Central memory CD8-positive, alpha-beta T cell (primary cell): ENCODE results near the gene ZNF423.

ENCODE experiments used
- ATAC-seq: fragments of 150-1000 bp; cut with Tn5 transposase; replicated peaks from 2 replicates; pipeline ENCODE4 v1.10.0; 2022; ENCODE audit warnings: mild to moderate bottlenecking, moderate FRiP score, moderate number of reproducible peaks; ENCODE audit not compliant: poor library complexity, severe bottlenecking; ENCODE audit errors: extremely low read depth
- DNase-seq, 2 donors: peaks; one replicate each; pipeline ENCODE4 v3.0.0; 2021; ENCODE audit warnings: low spot score in 2 of 2
- H3K27ac Mint-ChIP-seq: one replicate; pipeline ENCODE4 v1.8.0; 2022; ENCODE audit warnings: low read depth, mild to moderate bottlenecking, moderate library complexity, mixed read lengths
- H3K27me3 Mint-ChIP-seq: one replicate; pipeline ENCODE4 v1.8.0; 2022; ENCODE audit warnings: mixed read lengths
- H3K36me3 Mint-ChIP-seq: one replicate; pipeline ENCODE4 v1.8.0; 2022; ENCODE audit warnings: mild to moderate bottlenecking, moderate library complexity, mixed read lengths; ENCODE audit not compliant: insufficient read depth
- H3K4me1 Mint-ChIP-seq: one replicate; pipeline ENCODE4 v1.8.0; 2022; ENCODE audit warnings: mixed read lengths
- H3K4me3 Mint-ChIP-seq: one replicate; pipeline ENCODE4 v1.8.0; 2022; ENCODE audit warnings: mild to moderate bottlenecking, moderate library complexity, mixed read lengths
- H3K9me3 Mint-ChIP-seq: one replicate; pipeline ENCODE4 v1.8.0; 2022; ENCODE audit warnings: mixed read lengths

ZNF423 gene

GRCh38 chr16:49672753-49673152 lies 183.2 kb downstream of the ZNF423 start:
- no peak overlapping the region for H3K4me3 Mint-ChIP-seq
- DNase-seq = no peak
- no peak overlapping the region for H3K27ac Mint-ChIP-seq
- no peaks in the 10 kb centered on the region for H3K9me3 Mint-ChIP-seq
- H3K36me3 Mint-ChIP-seq = no peaks in the 10 kb centered on the region
- peaks cover 10% of the 10 kb centered on the region for H3K27me3 Mint-ChIP-seq
- ATAC-seq = no peak
- H3K4me1 Mint-ChIP-seq = no peaks in the 10 kb centered on the region

GRCh38 chr16:49671333-49671732 lies 184.6 kb downstream of the ZNF423 start:
- no peaks in the 10 kb centered on the region for H3K4me1 Mint-ChIP-seq
- peaks cover 15% of the 10 kb centered on the region for H3K27me3 Mint-ChIP-seq
- H3K36me3 Mint-ChIP-seq = no peaks in the 10 kb centered on the region
- DNase-seq = no peak
- H3K27ac Mint-ChIP-seq = no peak overlapping the region
- no peak for ATAC-seq
- H3K4me3 Mint-ChIP-seq = no peak overlapping the region
- H3K9me3 Mint-ChIP-seq = no peaks in the 10 kb centered on the region

- no peak for ATAC-seq
- Mint-ChIP-seq H3K4me3 (no peak overlapping the region), H3K4me1 (no peaks in the 10 kb centered on the region), H3K36me3 (no peaks in the 10 kb centered on the region), H3K27ac (no peak overlapping the region), H3K9me3 (no peaks in the 10 kb centered on the region), H3K27me3 (peaks cover 15% of the 10 kb centered on the region)
- no peak for DNase-seq
These were observed 185.3 kb downstream of the ZNF423 start for GRCh38 chr16:49670627-49671026.

GRCh38 chr16:49665482-49666230 lies 190.3 kb downstream of the ZNF423 start:
- no peak overlapping the region for H3K4me3 Mint-ChIP-seq
- no peaks in the 10 kb centered on the region for H3K9me3 Mint-ChIP-seq
- peaks cover 15% of the 10 kb centered on the region for H3K27me3 Mint-ChIP-seq
- H3K4me1 Mint-ChIP-seq = no peaks in the 10 kb centered on the region
- ATAC-seq = no peak
- no peak for DNase-seq
- no peaks in the 10 kb centered on the region for H3K36me3 Mint-ChIP-seq
- H3K27ac Mint-ChIP-seq = no peak overlapping the region

- Mint-ChIP-seq H3K9me3 (no peaks in the 10 kb centered on the region), H3K4me1 (no peaks in the 10 kb centered on the region), H3K27ac (no peak overlapping the region), H3K4me3 (no peak overlapping the region), H3K36me3 (no peaks in the 10 kb centered on the region), H3K27me3 (peaks cover 9% of the 10 kb centered on the region)
- ATAC-seq = no peak
- no peak for DNase-seq
These were observed 191.4 kb downstream of the ZNF423 start for GRCh38 chr16:49664221-49665215.

- ATAC-seq (no peak), DNase-seq (no peak)
- H3K4me3 Mint-ChIP-seq = no peak overlapping the region
- no peaks in the 10 kb centered on the region for H3K4me1 Mint-ChIP-seq
- no peaks in the 10 kb centered on the region for H3K36me3 Mint-ChIP-seq
- H3K27ac Mint-ChIP-seq = no peak overlapping the region
- H3K9me3 Mint-ChIP-seq = no peaks in the 10 kb centered on the region
- peaks cover 7% of the 10 kb centered on the region for H3K27me3 Mint-ChIP-seq
These were observed 192.5 kb downstream of the ZNF423 start for GRCh38 chr16:49663081-49664065.

- DNase-seq = no peak
- Mint-ChIP-seq H3K4me1 (no peaks in the 10 kb centered on the region), H3K27me3 (peaks cover 15% of the 10 kb centered on the region), H3K9me3 (no peaks in the 10 kb centered on the region), H3K27ac (no peak overlapping the region), H3K36me3 (no peaks in the 10 kb centered on the region), H3K4me3 (no peak overlapping the region)
- ATAC-seq = no peak
These were observed 193.3 kb downstream of the ZNF423 start for GRCh38 chr16:49662569-49662968.

- H3K9me3 Mint-ChIP-seq = no peaks in the 10 kb centered on the region
- no peak overlapping the region for H3K4me3 Mint-ChIP-seq
- no peaks in the 10 kb centered on the region for H3K4me1 Mint-ChIP-seq
- peaks cover 10% of the 10 kb centered on the region for H3K27me3 Mint-ChIP-seq
- no peaks in the 10 kb centered on the region for H3K36me3 Mint-ChIP-seq
- DNase-seq (no peak), ATAC-seq (no peak)
- no peak overlapping the region for H3K27ac Mint-ChIP-seq
These were observed 194.3 kb downstream of the ZNF423 start for GRCh38 chr16:49661465-49662187.

- H3K4me3 Mint-ChIP-seq = no peak overlapping the region
- peaks cover 10% of the 10 kb centered on the region for H3K27me3 Mint-ChIP-seq
- H3K9me3 Mint-ChIP-seq = no peaks in the 10 kb centered on the region
- no peak for ATAC-seq
- H3K36me3 Mint-ChIP-seq = no peaks in the 10 kb centered on the region
- H3K4me1 Mint-ChIP-seq = no peaks in the 10 kb centered on the region
- DNase-seq = no peak
- no peak overlapping the region for H3K27ac Mint-ChIP-seq
These were observed 195.3 kb downstream of the ZNF423 start for GRCh38 chr16:49660626-49661025.

GRCh38 chr16:49659356-49659755 lies 196.6 kb downstream of the ZNF423 start:
- Mint-ChIP-seq H3K27ac (no peak overlapping the region), H3K4me3 (no peak overlapping the region), H3K36me3 (no peaks in the 10 kb centered on the region), H3K9me3 (no peaks in the 10 kb centered on the region), H3K27me3 (peaks cover 10% of the 10 kb centered on the region), H3K4me1 (no peaks in the 10 kb centered on the region)
- no peak for ATAC-seq
- DNase-seq = no peak

GRCh38 chr16:49658531-49658930 lies 197.4 kb downstream of the ZNF423 start:
- peaks cover 10% of the 10 kb centered on the region for H3K27me3 Mint-ChIP-seq
- H3K4me1 Mint-ChIP-seq = no peaks in the 10 kb centered on the region
- H3K4me3 Mint-ChIP-seq = no peak overlapping the region
- H3K36me3 Mint-ChIP-seq = no peaks in the 10 kb centered on the region
- no peak for DNase-seq
- ATAC-seq = no peak
- no peak overlapping the region for H3K27ac Mint-ChIP-seq
- no peaks in the 10 kb centered on the region for H3K9me3 Mint-ChIP-seq
